SH-SY5Y (cell line): ENCODE results near the gene ULK4.

Source experiments
- GATA2 ChIP-seq: IDR thresholded peaks from 2 replicates; pipeline ENCODE4 v1.6.1; 2011; ENCODE audit warnings: mild to moderate bottlenecking, low read depth, low read length
- GATA3 ChIP-seq: IDR thresholded peaks from 2 replicates; pipeline ENCODE4 v1.6.1; 2011; ENCODE audit warnings: low read depth, mild to moderate bottlenecking, low read length, moderate library complexity

The ULK4 gene

GRCh38 chr3:41652931-41653330, 309.0 kb downstream of the ULK4 start:
- TF ChIP-seq GATA3 (no peak), GATA2 (no peak)

GRCh38 chr3:41652506-41652905, 309.4 kb downstream of the ULK4 start:
- TF ChIP-seq GATA3, result no peak
- no peak for TF ChIP-seq GATA2

GRCh38 chr3:41651718-41652117, 310.2 kb downstream of the ULK4 start:
- no peak for TF ChIP-seq GATA2
- TF ChIP-seq GATA3, result no peak

- TF ChIP-seq GATA2 (no peak), GATA3 (no peak)
Observed at GRCh38 chr3:41650406-41650805, 311.5 kb downstream of the ULK4 start.

- no peak for TF ChIP-seq GATA2
- TF ChIP-seq GATA3, result no peak
Observed at GRCh38 chr3:41649129-41649739, 312.7 kb downstream of the ULK4 start.

- no peak for TF ChIP-seq GATA3
- TF ChIP-seq GATA2, result no peak
Observed at GRCh38 chr3:41640076-41640475, 321.8 kb downstream of the ULK4 start.

- TF ChIP-seq GATA3 (no peak), GATA2 (no peak)
Observed at GRCh38 chr3:41638381-41638780, 323.5 kb downstream of the ULK4 start.

GRCh38 chr3:41632700-41633099, 329.2 kb downstream of the ULK4 start:
- TF ChIP-seq GATA3 (no peak), GATA2 (no peak)

- TF ChIP-seq GATA3 (no peak), GATA2 (no peak)
Observed at GRCh38 chr3:41630708-41631107, 331.2 kb downstream of the ULK4 start.

GRCh38 chr3:41629986-41630385, 331.9 kb downstream of the ULK4 start:
- TF ChIP-seq GATA2, result no peak

- TF ChIP-seq GATA3 (no peak), GATA2 (no peak)
Observed at GRCh38 chr3:41629072-41629471, 332.8 kb downstream of the ULK4 start.

- TF ChIP-seq GATA2 (no peak), GATA3 (no peak)
Observed at GRCh38 chr3:41627477-41628087, 334.3 kb downstream of the ULK4 start.

- no peak for TF ChIP-seq GATA3
- TF ChIP-seq GATA2, result no peak
Observed at GRCh38 chr3:41612853-41613252, 349.1 kb downstream of the ULK4 start.

GRCh38 chr3:41611008-41611407, 350.9 kb downstream of the ULK4 start:
- TF ChIP-seq GATA3 (no peak), GATA2 (no peak)

- TF ChIP-seq GATA3 (no peak), GATA2 (no peak)
Observed at GRCh38 chr3:41608347-41608746, 353.6 kb downstream of the ULK4 start.
